HepG2 (cell line): ENCODE data around the gene PANK2. TPM values are rescaled to one million over a fixed set of nuclear protein-coding genes. Genes with fewer than 3 reads are reported as not detected.

Experiments used
- AKAP8 ChIP-seq: sonication (generic); formaldehyde crosslinking; IDR thresholded peaks from 2 replicates; pipeline ENCODE4 v1.5.1; 2020; ENCODE audit warnings: mild to moderate bottlenecking, missing genetic modification reagents
- ATM ChIP-seq: fragments of 450-650 bp; IDR thresholded peaks from 2 replicates; pipeline ENCODE4 v1.7.1; 2017; ENCODE audit warnings: mild to moderate bottlenecking, borderline replicate concordance
- HES4 ChIP-seq: sonication (generic); formaldehyde crosslinking; IDR thresholded peaks from 2 replicates; pipeline ENCODE4 v1.9.0; 2021; ENCODE audit warnings: mild to moderate bottlenecking, missing genetic modification reagents, borderline replicate concordance
- KLF12 ChIP-seq: sonication (generic); formaldehyde crosslinking; IDR thresholded peaks from 2 replicates; pipeline ENCODE4 v1.4.0; 2020; ENCODE audit warnings: missing genetic modification reagents, borderline replicate concordance
- NFKBIZ ChIP-seq: IDR thresholded peaks from 2 replicates; pipeline ENCODE4 v1.6.1; 2018; ENCODE audit warnings: missing genetic modification reagents, missing compliant biosample characterization
- SP140L ChIP-seq: sonication (generic); formaldehyde crosslinking; IDR thresholded peaks from 2 replicates; pipeline ENCODE4 v1.4.0; 2020; ENCODE audit warnings: missing genetic modification reagents, borderline replicate concordance
- SSRP1 ChIP-seq: IDR thresholded peaks from 2 replicates; pipeline ENCODE4 v1.6.1; 2016; ENCODE audit warnings: control low read depth
- ZBTB10 ChIP-seq: sonication (generic); formaldehyde crosslinking; IDR thresholded peaks from 2 replicates; pipeline ENCODE4 v1.4.0; 2020; ENCODE audit warnings: missing genetic modification reagents, borderline replicate concordance
- ZEB1 ChIP-seq: IDR thresholded peaks from 2 replicates; pipeline ENCODE4 v1.6.1; 2012; ENCODE audit warnings: mild to moderate bottlenecking, low read depth, inconsistent platforms; ENCODE audit not compliant: insufficient replicate concordance
- ZFP62 ChIP-seq: sonication (generic); formaldehyde crosslinking; IDR thresholded peaks from 2 replicates; pipeline ENCODE4 v1.4.0; 2020; ENCODE audit warnings: missing genetic modification reagents
- ZNF18 ChIP-seq: sonication (generic); formaldehyde crosslinking; IDR thresholded peaks from 2 replicates; pipeline ENCODE4 v1.8.0; 2022; ENCODE audit warnings: mild to moderate bottlenecking, missing genetic modification reagents; ENCODE audit not compliant: insufficient replicate concordance
- ZNF563 ChIP-seq: sonication (generic); formaldehyde crosslinking; IDR thresholded peaks from 2 replicates; pipeline ENCODE4 v1.8.0; 2022; ENCODE audit warnings: mild to moderate bottlenecking, moderate library complexity, missing genetic modification reagents
- ZNF646 ChIP-seq: sonication (generic); formaldehyde crosslinking; IDR thresholded peaks from 2 replicates; pipeline ENCODE4 v1.9.0; 2021; ENCODE audit warnings: mild to moderate bottlenecking, missing genetic modification reagents
- ZNF816 ChIP-seq: sonication (generic); formaldehyde crosslinking; IDR thresholded peaks from 2 replicates; pipeline ENCODE4 v1.8.0; 2022; ENCODE audit warnings: missing genetic modification reagents, mild to moderate bottlenecking, borderline replicate concordance
- ZNF841 ChIP-seq: sonication (generic); formaldehyde crosslinking; IDR thresholded peaks from 2 replicates; pipeline ENCODE4 v1.8.1; 2023; ENCODE audit warnings: missing genetic modification reagents, borderline replicate concordance
- polyA plus RNA-seq, 8 experiments: library from polyadenylated mRNA; depleted of rRNA in 3 of 8; stranded (reverse) in 7 of 8; unstranded in 1 of 8; fragments of >200 nt; fragmentation: Illumina TruSeq in 4 of 8; extraction: Trizol in 4 of 8; gene quantifications; 2 replicates each; pipeline versions ENCODE4 v1.2.1 to v1.2.3, GENCODE V29; 2011 to 2016; ENCODE audit warnings: low read depth in 4 of 8, missing spikeins in 1 of 8, mixed read lengths in 1 of 8; ENCODE audit not compliant: insufficient read depth in 1 of 8
- total RNA-seq, 5 experiments: library from RNA; depleted of rRNA; stranded (reverse); fragments of >200 nt; fragmentation: Illumina TruSeq; extraction: Trizol; gene quantifications; 2 replicates each; pipeline ENCODE4 v1.2.3, GENCODE V29; 2016; ENCODE audit warnings: low read depth in 1 of 5
- TF ChIP-seq, protein P1 (sequence below): sonication (generic); formaldehyde crosslinking; conservative IDR thresholded peaks from 2 replicates; pipeline ENCODE4 v1.8.1; 2023; ENCODE audit warnings: missing genetic modification reagents

PANK2 gene
- total and polyA plus RNA-seq, 2 of the 13 experiments (the other 11 are each of a cell fraction or from before 2014, with no cell fraction given), result 39.2 to 123 TPM

DNA sequence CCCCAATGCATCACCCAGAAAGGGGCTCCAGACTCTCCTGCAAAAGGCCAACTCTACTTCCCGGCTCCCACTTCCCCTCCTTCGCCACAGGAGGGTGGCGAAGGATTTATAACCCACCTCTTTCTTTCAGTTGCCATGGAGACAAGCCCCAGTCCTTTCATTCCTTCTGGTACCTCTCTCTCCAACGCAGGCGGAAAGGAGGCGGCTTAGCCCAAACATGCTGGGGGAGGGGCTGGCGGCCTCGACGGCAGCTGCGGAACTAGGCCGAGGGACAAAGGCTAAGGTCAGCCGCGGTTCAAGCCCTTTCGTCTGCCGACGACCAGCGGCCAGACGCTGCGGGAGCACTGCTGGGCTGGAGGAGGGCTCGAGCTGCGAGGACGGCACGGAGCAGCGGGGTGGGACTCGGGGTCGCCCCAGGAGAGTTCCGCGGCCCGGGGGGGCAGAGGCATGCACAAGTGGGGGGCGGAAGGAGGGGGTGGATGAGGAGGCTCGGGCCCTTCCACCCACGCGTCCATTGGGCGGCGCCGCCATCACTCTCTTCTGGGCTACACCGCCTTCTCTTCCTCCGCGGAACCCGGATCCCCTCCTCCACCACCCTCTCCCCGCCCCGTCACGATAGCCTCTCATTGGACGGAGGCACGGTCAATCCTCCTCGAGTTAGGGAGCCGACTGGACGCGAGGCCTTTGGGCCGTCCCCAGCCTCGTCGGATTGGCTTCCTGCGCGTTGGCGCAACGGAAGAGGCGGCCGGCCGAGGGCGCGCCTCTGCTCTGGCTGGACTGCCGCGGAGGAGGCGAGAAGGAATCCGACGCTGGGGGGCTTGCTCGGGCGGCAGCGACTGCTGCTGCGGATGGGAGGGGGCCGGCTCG lies at the start of gene PANK2 (continued):
- TF ChIP-seq SSRP1 (CRISPR knock-in tag) (no peak; the same call in none of the 2 replicates), ZNF18 (CRISPR knock-in tag) (peak; percentile 97), ZNF563 (peak; percentile 95), ZBTB10 (CRISPR knock-in tag) (peak; percentile 74; the same call in 1 of the 2 replicates), HES4 (peak; percentile 92; the same call in 1 of the 2 replicates), AKAP8 (CRISPR knock-in tag) (0 out of 2 replicates have a peak, but pooled peaks have one; percentile 76), SP140L (CRISPR knock-in tag) (no peak; the same call in 1 of the 2 replicates), ZEB1 (peak; percentile 65), NFKBIZ (CRISPR knock-in tag) (peak; percentile 60; the same call in 1 of the 2 replicates), ZNF816 (CRISPR knock-in tag) (peak; percentile 91), ZFP62 (no peak), KLF12 (peak; percentile 87; the same call in 1 of the 2 replicates), ATM (no peak), ZNF841 (CRISPR knock-in tag) (no peak), ZNF646 (CRISPR knock-in tag) (no peak)
- TF ChIP-seq, protein P1, sequence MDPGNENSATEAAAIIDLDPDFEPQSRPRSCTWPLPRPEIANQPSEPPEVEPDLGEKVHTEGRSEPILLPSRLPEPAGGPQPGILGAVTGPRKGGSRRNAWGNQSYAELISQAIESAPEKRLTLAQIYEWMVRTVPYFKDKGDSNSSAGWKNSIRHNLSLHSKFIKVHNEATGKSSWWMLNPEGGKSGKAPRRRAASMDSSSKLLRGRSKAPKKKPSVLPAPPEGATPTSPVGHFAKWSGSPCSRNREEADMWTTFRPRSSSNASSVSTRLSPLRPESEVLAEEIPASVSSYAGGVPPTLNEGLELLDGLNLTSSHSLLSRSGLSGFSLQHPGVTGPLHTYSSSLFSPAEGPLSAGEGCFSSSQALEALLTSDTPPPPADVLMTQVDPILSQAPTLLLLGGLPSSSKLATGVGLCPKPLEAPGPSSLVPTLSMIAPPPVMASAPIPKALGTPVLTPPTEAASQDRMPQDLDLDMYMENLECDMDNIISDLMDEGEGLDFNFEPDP (CRISPR knock-in tag), result no peak
